H1 (cell line): ENCODE results near the gene RPS6KL1. TPM values are rescaled to one million over a fixed set of nuclear protein-coding genes. Genes with fewer than 3 reads are reported as not detected.

ENCODE experiments used
- CTCF ChIA-PET: fragments of 300-600 bp; sonication (Branson Sonifier 250); formaldehyde crosslinking; loops from one replicate; lab custom pipeline; 2021; ENCODE audit not compliant: partially characterized antibody; lab: Charles Lee
- POLR2A ChIA-PET: fragments of 300-600 bp; sonication (Branson Sonifier 250); formaldehyde crosslinking; loops from one replicate; lab custom pipeline; 2021; ENCODE audit warnings: inconsistent platforms; ENCODE audit not compliant: partially characterized antibody; lab: Charles Lee
- DNase-seq, 2 experiments: peaks; one replicate each; pipeline versions ENCODE4 v3.0.0 to v3.0.0-alpha.2; 2010 to 2022; ENCODE audit warnings: low spot score in 2 of 2, low read depth in 1 of 2, mixed read lengths in 1 of 2
- FAIRE-seq: peaks from 2 replicates; lab custom pipeline; 2011; peaks lifted over from hg19 to GRCh38; lab: Jason Lieb, UNC
- H2AFZ ChIP-seq: 2 replicates; pipeline ENCODE4 v1.8.1; 2012; ENCODE audit warnings: low read length, inconsistent platforms
- H2AK5ac ChIP-seq: 2 replicates; pipeline ENCODE4 v1.6.1; 2013; ENCODE audit warnings: low read depth, low read length
- H2BK120ac ChIP-seq: replicated peaks from 2 replicates; pipeline ENCODE3; 2013; ENCODE audit warnings: low read depth, low read length, inconsistent platforms
- H2BK12ac ChIP-seq: 2 replicates; pipeline ENCODE4 v1.6.1; 2013; ENCODE audit warnings: low read depth, low read length
- H2BK15ac ChIP-seq: 2 replicates; pipeline ENCODE4 v1.6.1; 2013; ENCODE audit warnings: low read length
- H2BK20ac ChIP-seq: 2 replicates; pipeline ENCODE4 v1.6.1; 2013; ENCODE audit warnings: low read length
- H2BK5ac ChIP-seq: 2 replicates; pipeline ENCODE4 v1.6.1; 2013; ENCODE audit warnings: low read depth, low read length
- H3K14ac ChIP-seq: 2 replicates; pipeline ENCODE4 v1.6.1; 2013; ENCODE audit warnings: inconsistent platforms; ENCODE audit not compliant: insufficient read length
- H3K18ac ChIP-seq: 2 replicates; pipeline ENCODE4 v1.6.1; 2013; ENCODE audit warnings: low read length; ENCODE audit errors: extremely low read depth
- H3K23ac ChIP-seq: 2 replicates; pipeline ENCODE4 v1.6.1; 2013; ENCODE audit warnings: inconsistent platforms; ENCODE audit not compliant: insufficient read length
- H3K23me2 ChIP-seq: 2 replicates; pipeline ENCODE4 v1.6.1; 2013; ENCODE audit warnings: low read depth, low read length
- H3K27ac ChIP-seq: 2 replicates; pipeline ENCODE4 v1.6.1; 2011; ENCODE audit warnings: low read depth, low read length, inconsistent platforms
- H3K27me3 ChIP-seq, 4 experiments: replicated peaks in 1 of 4; 1 replicate in 1 of 4; 2 replicates in 3 of 4; pipeline versions ENCODE4 v1.6.1 to v1.8.1; 2011 to 2013; ENCODE audit warnings: low read length in 3 of 4, mild to moderate bottlenecking in 3 of 4, inconsistent platforms in 2 of 4, mixed read lengths in 2 of 4, moderate library complexity in 1 of 4; ENCODE audit not compliant: control insufficient read depth in 3 of 4, insufficient read depth in 3 of 4; ENCODE audit errors: extremely low read depth in 1 of 4
- H3K36me3 ChIP-seq, 4 experiments: 2 replicates each; pipeline versions ENCODE4 v1.6.1 to v1.8.1; 2011 to 2013; ENCODE audit warnings: mild to moderate bottlenecking in 4 of 4, low read length in 3 of 4, moderate library complexity in 2 of 4, control low read depth in 1 of 4, inconsistent platforms in 1 of 4; ENCODE audit not compliant: insufficient read depth in 4 of 4, control insufficient read depth in 2 of 4
- H3K4ac ChIP-seq: replicated peaks from 2 replicates; pipeline ENCODE3; 2013; ENCODE audit warnings: low read length, low read depth, mixed read lengths, inconsistent platforms; ENCODE audit not compliant: insufficient read length
- H3K4me1 ChIP-seq, 4 experiments: replicated peaks in 1 of 4; 1 replicate in 1 of 4; 2 replicates in 3 of 4; pipeline versions ENCODE4 v1.6.1 to v1.8.1; 2011 to 2013; ENCODE audit warnings: low read length in 3 of 4, inconsistent platforms in 2 of 4, mixed read lengths in 1 of 4; ENCODE audit not compliant: insufficient read depth in 4 of 4, control insufficient read depth in 3 of 4
- H3K4me2 ChIP-seq, 2 experiments: 2 replicates each; pipeline versions ENCODE4 v1.6.1 to v1.8.1; 2011 to 2013; ENCODE audit warnings: low read depth in 2 of 2, low read length in 2 of 2, control low read depth in 1 of 2, inconsistent platforms in 1 of 2, mild to moderate bottlenecking in 1 of 2; ENCODE audit not compliant: insufficient read depth in 1 of 2
- H3K4me3 ChIP-seq, 4 experiments: fragments of 200-600, 300-600 bp in 1 of 4; sonication (generic), shearing (Covaris generic), sonication (Bioruptor Twin) in 1 of 4; 2 replicates each; pipeline versions ENCODE4 v1.5.1 to v1.8.1; 2011 to 2016; ENCODE audit warnings: low read length in 4 of 4, low read depth in 3 of 4, control low read depth in 2 of 4, inconsistent platforms in 2 of 4, mild to moderate bottlenecking in 2 of 4, mixed read lengths in 1 of 4, moderate library complexity in 1 of 4; ENCODE audit not compliant: insufficient read depth in 2 of 4; ENCODE audit errors: extremely low read depth in 1 of 4
- H3K56ac ChIP-seq: replicated peaks from 2 replicates; pipeline ENCODE3; 2013; ENCODE audit warnings: low read depth, mild to moderate bottlenecking, mixed read lengths, low read length, inconsistent platforms; ENCODE audit not compliant: insufficient read length
- H3K79me1 ChIP-seq: 2 replicates; pipeline ENCODE4 v1.6.1; 2013; ENCODE audit warnings: low read depth, low read length, control low read depth
- H3K79me2 ChIP-seq, 2 experiments: 2 replicates each; pipeline versions ENCODE4 v1.6.1 to v1.8.1; 2012 to 2013; ENCODE audit warnings: low read length in 2 of 2, mild to moderate bottlenecking in 2 of 2, inconsistent platforms in 1 of 2; ENCODE audit not compliant: insufficient read depth in 2 of 2, control insufficient read depth in 1 of 2
- H3K9ac ChIP-seq, 4 experiments: replicated peaks in 1 of 4; 1 replicate in 1 of 4; 2 replicates in 3 of 4; pipeline versions ENCODE4 v1.6.1 to v1.8.1; 2011 to 2013; ENCODE audit warnings: low read depth in 3 of 4, low read length in 3 of 4, control low read depth in 2 of 4, mild to moderate bottlenecking in 2 of 4, moderate library complexity in 2 of 4, inconsistent platforms in 1 of 4; ENCODE audit errors: extremely low read depth in 1 of 4
- H3K9me3 ChIP-seq, 2 experiments: 2 replicates each; pipeline versions ENCODE4 v1.6.1 to v1.8.1; 2012 to 2013; ENCODE audit warnings: mild to moderate bottlenecking in 2 of 2, moderate library complexity in 2 of 2, control low read depth in 1 of 2, inconsistent platforms in 1 of 2, low read depth in 1 of 2, low read length in 1 of 2, mixed read lengths in 1 of 2; ENCODE audit not compliant: insufficient read depth in 2 of 2
- H4K20me1 ChIP-seq, 2 experiments: replicated peaks in 1 of 2; 2 replicates each; pipeline versions ENCODE3 to v1.8.1; 2011 to 2013; ENCODE audit warnings: inconsistent platforms in 2 of 2, low read length in 2 of 2, mild to moderate bottlenecking in 1 of 2; ENCODE audit not compliant: insufficient read depth in 2 of 2, control insufficient read depth in 1 of 2
- H4K5ac ChIP-seq: 2 replicates; pipeline ENCODE4 v1.6.1; 2013; ENCODE audit warnings: low read length, low read depth, mixed read lengths, inconsistent platforms; ENCODE audit not compliant: insufficient read length
- H4K8ac ChIP-seq: 2 replicates; pipeline ENCODE4 v1.8.0; 2013; ENCODE audit warnings: mild to moderate bottlenecking, moderate library complexity, low read length, inconsistent platforms; ENCODE audit not compliant: insufficient read depth; ENCODE audit errors: extremely low read depth
- H4K91ac ChIP-seq: replicated peaks from 2 replicates; pipeline ENCODE3; 2013; ENCODE audit warnings: low read length, mixed read lengths, inconsistent platforms; ENCODE audit not compliant: insufficient read length
- EGR1 ChIP-seq: IDR thresholded peaks from 2 replicates; pipeline ENCODE4 v1.6.1; 2011; ENCODE audit warnings: low read depth, low read length, borderline replicate concordance
- FOSL1 ChIP-seq: IDR thresholded peaks from 2 replicates; pipeline ENCODE4 v1.6.1; 2011; ENCODE audit warnings: mild to moderate bottlenecking, low read depth, low read length, moderate library complexity; ENCODE audit not compliant: insufficient read depth
- GABPA ChIP-seq: IDR thresholded peaks from 2 replicates; pipeline ENCODE4 v1.6.1; 2011; ENCODE audit warnings: mild to moderate bottlenecking, low read length, moderate library complexity, borderline replicate concordance; ENCODE audit not compliant: insufficient read depth
- GTF2F1 ChIP-seq: IDR thresholded peaks from 2 replicates; pipeline ENCODE4 v1.6.1; 2012; ENCODE audit warnings: low read depth, low read length, improper control_type of control experiment, borderline replicate concordance
- KDM5A ChIP-seq: fragments of 200-600 bp; IDR thresholded peaks from 2 replicates; pipeline ENCODE4 v1.7.1; 2012; ENCODE audit warnings: mild to moderate bottlenecking, low read length, inconsistent platforms, mixed read lengths
- MAFK ChIP-seq: IDR thresholded peaks from 2 replicates; pipeline ENCODE4 v1.6.1; 2012; ENCODE audit warnings: low read depth, mild to moderate bottlenecking, improper control_type of control experiment, low read length
- NANOG ChIP-seq: IDR thresholded peaks from 2 replicates; pipeline ENCODE4 v1.6.1; 2011; ENCODE audit warnings: low read length, low read depth, mild to moderate bottlenecking, inconsistent platforms; ENCODE audit not compliant: insufficient read depth, poor library complexity, severe bottlenecking
- RNF2 ChIP-seq: fragments of 200-900, 300-1000 bp; sonication (generic); IDR thresholded peaks from 2 replicates; pipeline ENCODE4 v1.7.1; 2016; ENCODE audit warnings: borderline replicate concordance, low read depth, mild to moderate bottlenecking, antibody characterized with exemption, low read length; ENCODE audit not compliant: poor library complexity, severe bottlenecking; ENCODE audit errors: missing control alignments
- SAP30 ChIP-seq: fragments of 300-600 bp; sonication (generic); IDR thresholded peaks from 2 replicates; pipeline ENCODE4 v1.7.1; 2012; ENCODE audit warnings: low read length, moderate library complexity, mild to moderate bottlenecking, inconsistent platforms; ENCODE audit not compliant: insufficient read depth, insufficient replicate concordance
- TAF7 ChIP-seq: optimal IDR thresholded peaks from 2 replicates; pipeline ENCODE3; 2011; ENCODE audit warnings: low read depth, mild to moderate bottlenecking, inconsistent platforms, low read length, moderate library complexity, borderline replicate concordance
- WGBS, 2 experiments: shearing (Covaris generic) in 1 of 2; methylation state at CpG; one replicate each; pipeline versions ENCODE4 v1.1.6 to v1.1.7; 2013 to 2015; ENCODE audit warnings: low lambda C conversion rate in 2 of 2, mixed read lengths in 2 of 2, inconsistent platforms in 1 of 2, low coverage in 1 of 2, missing lambda C conversion rate in 1 of 2; ENCODE audit not compliant: insufficient replicate concordance in 2 of 2, insufficient coverage in 1 of 2, insufficient read length in 1 of 2; ENCODE audit errors: extremely low coverage in 1 of 2, missing lambda C conversion rate in 1 of 2; 5-methylcytosine and 5-hydroxymethylcytosine counted together
- polyA plus RNA-seq, 7 experiments: library from polyadenylated mRNA; depleted of rRNA in 3 of 7; stranded (reverse) in 5 of 7; unstranded in 2 of 7; fragments of >200 nt in 5 of 7; fragments of 200-250 nt in 2 of 7; gene quantifications; 1 replicate in 5 of 7; 2 replicates in 1 of 7; 4 replicates in 1 of 7; pipeline versions ENCODE4 v1.2.1 to v1.2.3, GENCODE V29; 2011 to 2013; ENCODE audit warnings: missing spikeins in 2 of 7, mixed read lengths in 2 of 7
- total RNA-seq: library from RNA; stranded (reverse); fragmentation: NEBNext Ultra II Directional; extraction: Animal tissue kit (Norgen Biotek cat#: 25700); gene quantifications from 2 replicates; pipeline ENCODE4 v1.2.1, GENCODE V29; 2021
- TF ChIP-seq, protein P1 (sequence below): IDR thresholded peaks from 2 replicates; pipeline ENCODE4 v1.6.1; 2011; ENCODE audit warnings: low read length, improper control_type of control experiment

The RPS6KL1 gene
- total and polyA plus RNA-seq, 2 of the 8 experiments (the other 6 are each of a cell fraction or from before 2014, with no cell fraction given) = 9.8 to 13.8 TPM

DNA sequence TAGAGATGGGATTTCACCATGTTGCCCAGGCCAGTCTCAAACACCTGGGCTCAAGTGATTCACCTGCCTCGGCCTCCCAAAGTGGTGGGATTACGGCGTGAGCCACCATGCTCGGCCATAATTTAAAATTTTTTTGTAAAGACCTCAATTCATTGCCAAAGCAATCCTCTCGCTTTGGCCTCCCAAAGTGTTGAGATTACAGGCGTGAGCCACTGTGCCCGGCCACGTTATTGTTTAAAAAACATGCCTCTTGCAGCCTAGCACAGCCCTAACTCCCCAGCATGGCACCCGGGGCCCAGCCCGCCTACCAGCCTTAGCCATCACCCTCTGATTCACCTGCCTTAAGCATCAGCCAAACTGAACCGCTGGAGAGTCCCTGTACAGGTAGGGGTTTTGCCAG, 13.1 kb upstream of the RPS6KL1 start:
- no peak overlapping the region for H3K14ac ChIP-seq
- no peaks in the 10 kb centered on the region for H3K23me2 ChIP-seq
- no peak overlapping the region for H2BK5ac ChIP-seq
- peaks cover 0 to 5% (median 0%) of the 10 kb centered on the region in 4 experiments; a peak in 1 of 7 replicates for H3K4me1 ChIP-seq
- 84% methylated on average over 11 of the region's 11 CpGs; no CpG with 5 or more reads in 1 of the 2 experiments for WGBS, 2 experiments
- H3K23ac ChIP-seq = no peak overlapping the region
- no peak overlapping the region for H2BK15ac ChIP-seq
- H4K8ac ChIP-seq = peak overlapping the region; percentile 46; the same call in 1 of the 2 replicates
- no peak overlapping the region for H2AK5ac ChIP-seq
- H3K4me3 ChIP-seq = no peak overlapping the region
- no peak overlapping the region for H3K56ac ChIP-seq
- no peaks in the 10 kb centered on the region for H3K79me2 ChIP-seq
- H3K18ac ChIP-seq = no peak overlapping the region
- H3K9ac ChIP-seq = no peak overlapping the region
- no peak overlapping the region for H2BK120ac ChIP-seq
- H3K79me1 ChIP-seq = no peaks in the 10 kb centered on the region
- H2BK20ac ChIP-seq = no peak overlapping the region
- H4K91ac ChIP-seq = no peak overlapping the region
- H3K27ac ChIP-seq = no peak overlapping the region
- FAIRE-seq (no peak), DNase-seq (no peak)
- no peak overlapping the region for H2BK12ac ChIP-seq
- ChIA-PET CTCF (interaction anchor here (1.2 to 7.1 kb wide), 6 partner anchors 10 to 154 kb away, joined by 6 to 62 read pairs (median 8); no protein-coding TSS in a partner anchor), POLR2A (interaction anchor here (0.9 kb wide), 1 partner anchor 31 kb away, joined by 3 read pairs; no protein-coding TSS in a partner anchor)
- H3K4me2 ChIP-seq = no peak overlapping the region
- no peaks in the 10 kb centered on the region for H3K9me3 ChIP-seq
- H3K4ac ChIP-seq = no peak overlapping the region
- no peaks in the 10 kb centered on the region for H3K36me3 ChIP-seq
- no peaks in the 10 kb centered on the region for H4K20me1 ChIP-seq
- H4K5ac ChIP-seq = no peak overlapping the region
- no peak overlapping the region for H2AFZ ChIP-seq
- H3K27me3 ChIP-seq = no peaks in the 10 kb centered on the region
- TF ChIP-seq GABPA (no peak), RNF2 (no peak), GTF2F1 (no peak), KDM5A (no peak), MAFK (no peak), FOSL1 (no peak), NANOG (no peak), TAF7 (no peak), SAP30 (no peak), EGR1 (no peak)
- TF ChIP-seq, protein P1, sequence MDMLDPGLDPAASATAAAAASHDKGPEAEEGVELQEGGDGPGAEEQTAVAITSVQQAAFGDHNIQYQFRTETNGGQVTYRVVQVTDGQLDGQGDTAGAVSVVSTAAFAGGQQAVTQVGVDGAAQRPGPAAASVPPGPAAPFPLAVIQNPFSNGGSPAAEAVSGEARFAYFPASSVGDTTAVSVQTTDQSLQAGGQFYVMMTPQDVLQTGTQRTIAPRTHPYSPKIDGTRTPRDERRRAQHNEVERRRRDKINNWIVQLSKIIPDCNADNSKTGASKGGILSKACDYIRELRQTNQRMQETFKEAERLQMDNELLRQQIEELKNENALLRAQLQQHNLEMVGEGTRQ = no peak
